H1 (cell line): ENCODE data around the gene SNX20. TPM values are rescaled to one million over a fixed set of nuclear protein-coding genes. Genes with fewer than 3 reads are reported as not detected.

Experiments
- CTCF ChIA-PET: fragments of 300-600 bp; sonication (Branson Sonifier 250); formaldehyde crosslinking; loops from one replicate; lab custom pipeline; 2021; ENCODE audit not compliant: partially characterized antibody; lab: Charles Lee
- POLR2A ChIA-PET: fragments of 300-600 bp; sonication (Branson Sonifier 250); formaldehyde crosslinking; loops from one replicate; lab custom pipeline; 2021; ENCODE audit warnings: inconsistent platforms; ENCODE audit not compliant: partially characterized antibody; lab: Charles Lee
- DNase-seq, 2 experiments: peaks; one replicate each; pipeline versions ENCODE4 v3.0.0 to v3.0.0-alpha.2; 2010 to 2022; ENCODE audit warnings: low spot score in 2 of 2, low read depth in 1 of 2, mixed read lengths in 1 of 2
- FAIRE-seq: peaks from 2 replicates; lab custom pipeline; 2011; peaks lifted over from hg19 to GRCh38; lab: Jason Lieb, UNC
- H2AFZ ChIP-seq: 2 replicates; pipeline ENCODE4 v1.8.1; 2012; ENCODE audit warnings: low read length, inconsistent platforms
- H2AK5ac ChIP-seq: 2 replicates; pipeline ENCODE4 v1.6.1; 2013; ENCODE audit warnings: low read depth, low read length
- H2BK120ac ChIP-seq: replicated peaks from 2 replicates; pipeline ENCODE3; 2013; ENCODE audit warnings: low read depth, low read length, inconsistent platforms
- H2BK12ac ChIP-seq: 2 replicates; pipeline ENCODE4 v1.6.1; 2013; ENCODE audit warnings: low read depth, low read length
- H2BK15ac ChIP-seq: 2 replicates; pipeline ENCODE4 v1.6.1; 2013; ENCODE audit warnings: low read length
- H2BK20ac ChIP-seq: 2 replicates; pipeline ENCODE4 v1.6.1; 2013; ENCODE audit warnings: low read length
- H2BK5ac ChIP-seq: 2 replicates; pipeline ENCODE4 v1.6.1; 2013; ENCODE audit warnings: low read depth, low read length
- H3K14ac ChIP-seq: 2 replicates; pipeline ENCODE4 v1.6.1; 2013; ENCODE audit warnings: inconsistent platforms; ENCODE audit not compliant: insufficient read length
- H3K18ac ChIP-seq: 2 replicates; pipeline ENCODE4 v1.6.1; 2013; ENCODE audit warnings: low read length; ENCODE audit errors: extremely low read depth
- H3K23ac ChIP-seq: 2 replicates; pipeline ENCODE4 v1.6.1; 2013; ENCODE audit warnings: inconsistent platforms; ENCODE audit not compliant: insufficient read length
- H3K23me2 ChIP-seq: 2 replicates; pipeline ENCODE4 v1.6.1; 2013; ENCODE audit warnings: low read depth, low read length
- H3K27ac ChIP-seq: 2 replicates; pipeline ENCODE4 v1.6.1; 2011; ENCODE audit warnings: low read depth, low read length, inconsistent platforms
- H3K27me3 ChIP-seq, 4 experiments: replicated peaks in 1 of 4; 1 replicate in 1 of 4; 2 replicates in 3 of 4; pipeline versions ENCODE4 v1.6.1 to v1.8.1; 2011 to 2013; ENCODE audit warnings: low read length in 3 of 4, mild to moderate bottlenecking in 3 of 4, inconsistent platforms in 2 of 4, mixed read lengths in 2 of 4, moderate library complexity in 1 of 4; ENCODE audit not compliant: control insufficient read depth in 3 of 4, insufficient read depth in 3 of 4; ENCODE audit errors: extremely low read depth in 1 of 4
- H3K36me3 ChIP-seq, 4 experiments: 2 replicates each; pipeline versions ENCODE4 v1.6.1 to v1.8.1; 2011 to 2013; ENCODE audit warnings: mild to moderate bottlenecking in 4 of 4, low read length in 3 of 4, moderate library complexity in 2 of 4, control low read depth in 1 of 4, inconsistent platforms in 1 of 4; ENCODE audit not compliant: insufficient read depth in 4 of 4, control insufficient read depth in 2 of 4
- H3K4ac ChIP-seq: replicated peaks from 2 replicates; pipeline ENCODE3; 2013; ENCODE audit warnings: low read length, low read depth, mixed read lengths, inconsistent platforms; ENCODE audit not compliant: insufficient read length
- H3K4me1 ChIP-seq, 4 experiments: replicated peaks in 1 of 4; 1 replicate in 1 of 4; 2 replicates in 3 of 4; pipeline versions ENCODE4 v1.6.1 to v1.8.1; 2011 to 2013; ENCODE audit warnings: low read length in 3 of 4, inconsistent platforms in 2 of 4, mixed read lengths in 1 of 4; ENCODE audit not compliant: insufficient read depth in 4 of 4, control insufficient read depth in 3 of 4
- H3K4me2 ChIP-seq, 2 experiments: 2 replicates each; pipeline versions ENCODE4 v1.6.1 to v1.8.1; 2011 to 2013; ENCODE audit warnings: low read depth in 2 of 2, low read length in 2 of 2, control low read depth in 1 of 2, inconsistent platforms in 1 of 2, mild to moderate bottlenecking in 1 of 2; ENCODE audit not compliant: insufficient read depth in 1 of 2
- H3K4me3 ChIP-seq, 4 experiments: fragments of 200-600, 300-600 bp in 1 of 4; sonication (generic), shearing (Covaris generic), sonication (Bioruptor Twin) in 1 of 4; 2 replicates each; pipeline versions ENCODE4 v1.5.1 to v1.8.1; 2011 to 2016; ENCODE audit warnings: low read length in 4 of 4, low read depth in 3 of 4, control low read depth in 2 of 4, inconsistent platforms in 2 of 4, mild to moderate bottlenecking in 2 of 4, mixed read lengths in 1 of 4, moderate library complexity in 1 of 4; ENCODE audit not compliant: insufficient read depth in 2 of 4; ENCODE audit errors: extremely low read depth in 1 of 4
- H3K56ac ChIP-seq: replicated peaks from 2 replicates; pipeline ENCODE3; 2013; ENCODE audit warnings: low read depth, mild to moderate bottlenecking, mixed read lengths, low read length, inconsistent platforms; ENCODE audit not compliant: insufficient read length
- H3K79me1 ChIP-seq: 2 replicates; pipeline ENCODE4 v1.6.1; 2013; ENCODE audit warnings: low read depth, low read length, control low read depth
- H3K79me2 ChIP-seq, 2 experiments: 2 replicates each; pipeline versions ENCODE4 v1.6.1 to v1.8.1; 2012 to 2013; ENCODE audit warnings: low read length in 2 of 2, mild to moderate bottlenecking in 2 of 2, inconsistent platforms in 1 of 2; ENCODE audit not compliant: insufficient read depth in 2 of 2, control insufficient read depth in 1 of 2
- H3K9ac ChIP-seq, 4 experiments: replicated peaks in 1 of 4; 1 replicate in 1 of 4; 2 replicates in 3 of 4; pipeline versions ENCODE4 v1.6.1 to v1.8.1; 2011 to 2013; ENCODE audit warnings: low read depth in 3 of 4, low read length in 3 of 4, control low read depth in 2 of 4, mild to moderate bottlenecking in 2 of 4, moderate library complexity in 2 of 4, inconsistent platforms in 1 of 4; ENCODE audit errors: extremely low read depth in 1 of 4
- H3K9me3 ChIP-seq, 2 experiments: 2 replicates each; pipeline versions ENCODE4 v1.6.1 to v1.8.1; 2012 to 2013; ENCODE audit warnings: mild to moderate bottlenecking in 2 of 2, moderate library complexity in 2 of 2, control low read depth in 1 of 2, inconsistent platforms in 1 of 2, low read depth in 1 of 2, low read length in 1 of 2, mixed read lengths in 1 of 2; ENCODE audit not compliant: insufficient read depth in 2 of 2
- H4K20me1 ChIP-seq, 2 experiments: replicated peaks in 1 of 2; 2 replicates each; pipeline versions ENCODE3 to v1.8.1; 2011 to 2013; ENCODE audit warnings: inconsistent platforms in 2 of 2, low read length in 2 of 2, mild to moderate bottlenecking in 1 of 2; ENCODE audit not compliant: insufficient read depth in 2 of 2, control insufficient read depth in 1 of 2
- H4K5ac ChIP-seq: 2 replicates; pipeline ENCODE4 v1.6.1; 2013; ENCODE audit warnings: low read length, low read depth, mixed read lengths, inconsistent platforms; ENCODE audit not compliant: insufficient read length
- H4K8ac ChIP-seq: 2 replicates; pipeline ENCODE4 v1.8.0; 2013; ENCODE audit warnings: mild to moderate bottlenecking, moderate library complexity, low read length, inconsistent platforms; ENCODE audit not compliant: insufficient read depth; ENCODE audit errors: extremely low read depth
- H4K91ac ChIP-seq: replicated peaks from 2 replicates; pipeline ENCODE3; 2013; ENCODE audit warnings: low read length, mixed read lengths, inconsistent platforms; ENCODE audit not compliant: insufficient read length
- BCL11A ChIP-seq, 2 experiments: IDR thresholded peaks; one replicate each; pipeline ENCODE4 v1.6.1; 2011; ENCODE audit warnings: low read depth in 2 of 2, low read length in 2 of 2, mild to moderate bottlenecking in 2 of 2
- CHD1 ChIP-seq: IDR thresholded peaks from 2 replicates; pipeline ENCODE4 v1.6.1; 2012; ENCODE audit warnings: low read depth, low read length, improper control_type of control experiment
- FOSL1 ChIP-seq: IDR thresholded peaks from 2 replicates; pipeline ENCODE4 v1.6.1; 2011; ENCODE audit warnings: mild to moderate bottlenecking, low read depth, low read length, moderate library complexity; ENCODE audit not compliant: insufficient read depth
- NANOG ChIP-seq: IDR thresholded peaks from 2 replicates; pipeline ENCODE4 v1.6.1; 2011; ENCODE audit warnings: low read length, low read depth, mild to moderate bottlenecking, inconsistent platforms; ENCODE audit not compliant: insufficient read depth, poor library complexity, severe bottlenecking
- PHF8 ChIP-seq: fragments of 200-600 bp; sonication (generic); conservative IDR thresholded peaks from 2 replicates; pipeline ENCODE4 v1.7.1; 2012; ENCODE audit warnings: low read depth, mild to moderate bottlenecking, inconsistent platforms, low read length, moderate library complexity
- SIX5 ChIP-seq: IDR thresholded peaks from 2 replicates; pipeline ENCODE4 v1.6.1; 2011; ENCODE audit warnings: mild to moderate bottlenecking, low read depth, low read length
- TCF12 ChIP-seq: IDR thresholded peaks from 2 replicates; pipeline ENCODE4 v1.6.1; 2011; ENCODE audit warnings: low read depth, mild to moderate bottlenecking, low read length
- WGBS, 2 experiments: shearing (Covaris generic) in 1 of 2; methylation state at CpG; one replicate each; pipeline versions ENCODE4 v1.1.6 to v1.1.7; 2013 to 2015; ENCODE audit warnings: low lambda C conversion rate in 2 of 2, mixed read lengths in 2 of 2, inconsistent platforms in 1 of 2, low coverage in 1 of 2, missing lambda C conversion rate in 1 of 2; ENCODE audit not compliant: insufficient replicate concordance in 2 of 2, insufficient coverage in 1 of 2, insufficient read length in 1 of 2; ENCODE audit errors: extremely low coverage in 1 of 2, missing lambda C conversion rate in 1 of 2; 5-methylcytosine and 5-hydroxymethylcytosine counted together
- polyA plus RNA-seq, 7 experiments: library from polyadenylated mRNA; depleted of rRNA in 3 of 7; stranded (reverse) in 5 of 7; unstranded in 2 of 7; fragments of >200 nt in 5 of 7; fragments of 200-250 nt in 2 of 7; gene quantifications; 1 replicate in 5 of 7; 2 replicates in 1 of 7; 4 replicates in 1 of 7; pipeline versions ENCODE4 v1.2.1 to v1.2.3, GENCODE V29; 2011 to 2013; ENCODE audit warnings: missing spikeins in 2 of 7, mixed read lengths in 2 of 7
- total RNA-seq: library from RNA; stranded (reverse); fragmentation: NEBNext Ultra II Directional; extraction: Animal tissue kit (Norgen Biotek cat#: 25700); gene quantifications from 2 replicates; pipeline ENCODE4 v1.2.1, GENCODE V29; 2021
- TF ChIP-seq, protein P1 (sequence below): IDR thresholded peaks from 2 replicates; pipeline ENCODE4 v1.6.1; 2012; ENCODE audit warnings: inconsistent platforms
- TF ChIP-seq, protein P2 (sequence below): IDR thresholded peaks from 2 replicates; pipeline ENCODE4 v1.6.1; 2011; ENCODE audit warnings: low read depth, mild to moderate bottlenecking, low read length; ENCODE audit not compliant: insufficient read depth
- TF ChIP-seq, protein P3 (sequence below): IDR thresholded peaks from 2 replicates; pipeline ENCODE4 v1.6.1; 2012; ENCODE audit warnings: low read length, inconsistent platforms

SNX20 gene
- total and polyA plus RNA-seq, 2 of the 8 experiments (the other 6 are each of a cell fraction or from before 2014, with no cell fraction given) = not detected

DNA sequence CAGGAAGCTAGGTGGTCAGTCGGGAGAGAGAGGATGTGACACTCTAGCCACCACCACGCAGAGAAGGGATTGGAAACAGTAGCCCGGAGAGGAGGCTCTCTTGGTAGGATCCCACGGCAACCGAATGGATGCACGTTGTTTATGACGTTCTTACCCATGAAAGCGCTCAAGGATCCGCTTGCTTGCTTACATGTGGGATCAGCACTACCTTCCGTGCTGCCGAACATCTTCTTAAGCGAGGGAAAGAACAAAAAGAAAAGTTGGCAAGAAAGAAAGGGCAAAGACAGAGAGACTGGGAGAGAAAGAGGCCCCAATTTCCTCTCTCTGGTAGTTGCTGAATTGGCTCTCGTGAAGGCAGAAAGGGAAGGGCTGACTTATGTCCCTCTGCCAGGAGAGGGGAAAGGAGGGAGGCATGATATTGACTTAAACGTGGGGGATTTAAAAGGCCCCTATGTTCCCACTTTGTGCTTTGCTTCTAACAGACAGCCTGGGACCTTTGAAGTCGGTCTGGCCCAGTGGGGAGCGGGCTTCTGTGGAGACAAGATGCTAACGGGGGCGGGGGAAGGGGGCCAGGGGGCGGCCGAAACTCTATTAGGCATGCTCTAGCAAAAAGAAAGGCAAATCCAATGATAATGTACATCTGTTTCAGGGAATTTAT is 35.4 kb downstream of the SNX20 start:
- ChIA-PET POLR2A (no interaction called here), CTCF (interaction anchor here (1.0 to 1.9 kb wide), 13 partner anchors 8 to 185 kb away, joined by 3 to 8 read pairs (median 4); no protein-coding TSS in a partner anchor)
- 0 out of 2 replicates have a peak overlapping the region, but pooled peaks have one; percentile 17 for H4K8ac ChIP-seq
- H4K5ac ChIP-seq = no peak overlapping the region
- no peak overlapping the region for H3K56ac ChIP-seq
- H2BK20ac ChIP-seq = no peak overlapping the region
- H3K36me3 ChIP-seq = no peaks in the 10 kb centered on the region
- H3K79me2 ChIP-seq = no peaks in the 10 kb centered on the region
- no peak overlapping the region for H3K4me3 ChIP-seq
- no peaks in the 10 kb centered on the region for H4K20me1 ChIP-seq
- H3K23ac ChIP-seq = no peak overlapping the region
- H2AFZ ChIP-seq = no peak overlapping the region
- no peak overlapping the region for H2BK5ac ChIP-seq
- H3K9ac ChIP-seq = no peak overlapping the region
- H2BK15ac ChIP-seq = no peak overlapping the region
- no peak overlapping the region for H4K91ac ChIP-seq
- no peaks in the 10 kb centered on the region for H3K79me1 ChIP-seq
- H2BK12ac ChIP-seq = no peak overlapping the region
- H3K9me3 ChIP-seq = no peaks in the 10 kb centered on the region
- no peak overlapping the region for H2BK120ac ChIP-seq
- H3K4me2 ChIP-seq = peak overlapping the region in 1 of 2 experiments; percentile 12; a peak in 1 of 4 replicates
- H3K23me2 ChIP-seq = no peaks in the 10 kb centered on the region
- DNase-seq (no peak), FAIRE-seq (no peak)
- no peak overlapping the region for H3K18ac ChIP-seq
- H2AK5ac ChIP-seq = no peak overlapping the region
- 76% methylated on average over 16 of the region's 20 CpGs; no CpG with 5 or more reads in 1 of the 2 experiments for WGBS, 2 experiments
- H3K4me1 ChIP-seq = peaks cover 0 to 5% (median 0%) of the 10 kb centered on the region in 4 experiments; a peak in 2 of 7 replicates
- H3K27me3 ChIP-seq = peaks cover 0 to 2% (median 0%) of the 10 kb centered on the region in 4 experiments; a peak in 2 of 7 replicates
- no peak overlapping the region for H3K14ac ChIP-seq
- no peak overlapping the region for H3K27ac ChIP-seq
- H3K4ac ChIP-seq = no peak overlapping the region
- TF ChIP-seq NANOG = no peak
- TF ChIP-seq, protein P1, sequence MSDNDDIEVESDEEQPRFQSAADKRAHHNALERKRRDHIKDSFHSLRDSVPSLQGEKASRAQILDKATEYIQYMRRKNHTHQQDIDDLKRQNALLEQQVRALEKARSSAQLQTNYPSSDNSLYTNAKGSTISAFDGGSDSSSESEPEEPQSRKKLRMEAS = no peak
- no peak for TF ChIP-seq CHD1
- no peak for TF ChIP-seq PHF8
- no peak for TF ChIP-seq BCL11A (IDR thresholded peaks at IDR 0.05; ENCODE audit: low read depth in 2 of 2, low read length in 2 of 2)
- no peak for TF ChIP-seq SIX5
- no peak for TF ChIP-seq FOSL1
- TF ChIP-seq, protein P2, sequence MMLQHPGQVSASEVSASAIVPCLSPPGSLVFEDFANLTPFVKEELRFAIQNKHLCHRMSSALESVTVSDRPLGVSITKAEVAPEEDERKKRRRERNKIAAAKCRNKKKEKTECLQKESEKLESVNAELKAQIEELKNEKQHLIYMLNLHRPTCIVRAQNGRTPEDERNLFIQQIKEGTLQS = no peak
- no peak for TF ChIP-seq TCF12
- TF ChIP-seq, protein P3, sequence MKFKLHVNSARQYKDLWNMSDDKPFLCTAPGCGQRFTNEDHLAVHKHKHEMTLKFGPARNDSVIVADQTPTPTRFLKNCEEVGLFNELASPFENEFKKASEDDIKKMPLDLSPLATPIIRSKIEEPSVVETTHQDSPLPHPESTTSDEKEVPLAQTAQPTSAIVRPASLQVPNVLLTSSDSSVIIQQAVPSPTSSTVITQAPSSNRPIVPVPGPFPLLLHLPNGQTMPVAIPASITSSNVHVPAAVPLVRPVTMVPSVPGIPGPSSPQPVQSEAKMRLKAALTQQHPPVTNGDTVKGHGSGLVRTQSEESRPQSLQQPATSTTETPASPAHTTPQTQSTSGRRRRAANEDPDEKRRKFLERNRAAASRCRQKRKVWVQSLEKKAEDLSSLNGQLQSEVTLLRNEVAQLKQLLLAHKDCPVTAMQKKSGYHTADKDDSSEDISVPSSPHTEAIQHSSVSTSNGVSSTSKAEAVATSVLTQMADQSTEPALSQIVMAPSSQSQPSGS = no peak
